WTC11 (cell line): ENCODE data around the gene HRC. TPM values are rescaled to one million over a fixed set of nuclear protein-coding genes. Genes with fewer than 3 reads are reported as not detected.

ENCODE experiments used
- ATAC-seq: fragments of 200-7000 bp; cut with Tn5 transposase; 2 replicates; pipeline ENCODE4 v1.10.0; 2021; ENCODE audit warnings: mild to moderate bottlenecking, moderate library complexity
- CTCF ChIA-PET: fragments of 300-600 bp; sonication (Branson Sonifier 250); formaldehyde crosslinking; loops from one replicate; lab custom pipeline; 2021; ENCODE audit warnings: antibody characterized with exemption; lab: Charles Lee
- POLR2A ChIA-PET: fragments of 350-600 bp; sonication (Branson Sonifier 250); formaldehyde crosslinking; loops from one replicate; lab custom pipeline; 2021; ENCODE audit warnings: antibody characterized with exemption; lab: Charles Lee
- DNase-seq: peaks from one replicate; pipeline ENCODE4 v3.0.0; 2021; ENCODE audit warnings: low spot score
- H3K27ac Mint-ChIP-seq: 2 replicates; pipeline ENCODE4 v1.8.0; 2021; ENCODE audit warnings: mixed read lengths
- H3K27me3 Mint-ChIP-seq: 2 replicates; pipeline ENCODE4 v1.8.0; 2021; ENCODE audit warnings: low read depth, mild to moderate bottlenecking, moderate library complexity, mixed read lengths
- H3K36me3 Mint-ChIP-seq: 2 replicates; pipeline ENCODE4 v1.8.0; 2021; ENCODE audit warnings: mixed read lengths
- H3K4me1 Mint-ChIP-seq: 2 replicates; pipeline ENCODE4 v1.8.0; 2022; ENCODE audit warnings: mixed read lengths
- H3K4me3 Mint-ChIP-seq: 2 replicates; pipeline ENCODE4 v1.8.0; 2021; ENCODE audit warnings: mild to moderate bottlenecking, moderate library complexity, mixed read lengths
- H3K9me3 Mint-ChIP-seq: 2 replicates; pipeline ENCODE4 v1.8.0; 2021; ENCODE audit warnings: mixed read lengths
- AR ChIP-seq: fragments of 250-450 bp; sonication (Bioruptor Pico); IDR thresholded peaks from 2 replicates; pipeline ENCODE4 v1.9.0; 2021; ENCODE audit warnings: mild to moderate bottlenecking
- ATF3 ChIP-seq: sonication (generic); formaldehyde crosslinking; conservative IDR thresholded peaks from 2 replicates; pipeline ENCODE4 v1.8.1; 2022; ENCODE audit warnings: mild to moderate bottlenecking, missing genetic modification reagents
- CBFB ChIP-seq: sonication (generic); formaldehyde crosslinking; IDR thresholded peaks from 2 replicates; pipeline ENCODE4 v1.8.1; 2022; ENCODE audit warnings: mild to moderate bottlenecking, low read depth, missing genetic modification reagents
- CREB1 ChIP-seq: sonication (generic); formaldehyde crosslinking; IDR thresholded peaks from 2 replicates; pipeline ENCODE4 v1.8.0; 2023; ENCODE audit warnings: mild to moderate bottlenecking, missing genetic modification reagents
- ELF4 ChIP-seq: sonication (generic); formaldehyde crosslinking; IDR thresholded peaks from 2 replicates; pipeline ENCODE4 v1.8.1; 2022; ENCODE audit warnings: low read depth, mild to moderate bottlenecking, moderate library complexity, missing genetic modification reagents
- MLX ChIP-seq: sonication (generic); formaldehyde crosslinking; IDR thresholded peaks from 2 replicates; pipeline ENCODE4 v1.8.1; 2023; ENCODE audit warnings: mild to moderate bottlenecking, missing genetic modification reagents, moderate library complexity
- MXD4 ChIP-seq: fragments of 250-450 bp; sonication (Bioruptor Pico); IDR thresholded peaks from 2 replicates; pipeline ENCODE4 v1.8.0; 2021; ENCODE audit warnings: mild to moderate bottlenecking, moderate library complexity, borderline replicate concordance
- NFATC4 ChIP-seq: fragments of 250-450 bp; sonication (Bioruptor Pico); IDR thresholded peaks from 2 replicates; pipeline ENCODE4 v1.9.0; 2021; ENCODE audit warnings: mild to moderate bottlenecking
- PRDM15 ChIP-seq: sonication (generic); formaldehyde crosslinking; IDR thresholded peaks from 2 replicates; pipeline ENCODE4 v1.8.0; 2022; ENCODE audit warnings: missing genetic modification reagents
- RELA ChIP-seq: sonication (generic); formaldehyde crosslinking; IDR thresholded peaks from 2 replicates; pipeline ENCODE4 v1.8.1; 2022; ENCODE audit warnings: missing genetic modification reagents, mild to moderate bottlenecking, borderline replicate concordance
- SMAD4 ChIP-seq: sonication (generic); formaldehyde crosslinking; IDR thresholded peaks from 2 replicates; pipeline ENCODE4 v1.8.0; 2022; ENCODE audit warnings: mild to moderate bottlenecking, missing genetic modification reagents
- TCF7 ChIP-seq: sonication (generic); formaldehyde crosslinking; IDR thresholded peaks from 2 replicates; pipeline ENCODE4 v1.8.0; 2022; ENCODE audit warnings: mild to moderate bottlenecking, low read depth, missing genetic modification reagents, moderate library complexity
- ZMAT4 ChIP-seq: fragments of 250-450 bp; sonication (Bioruptor Pico); IDR thresholded peaks from 2 replicates; pipeline ENCODE4 v1.9.0; 2021; ENCODE audit warnings: mild to moderate bottlenecking
- ZNF138 ChIP-seq: sonication (generic); formaldehyde crosslinking; conservative IDR thresholded peaks from 2 replicates; pipeline ENCODE4 v1.8.1; 2022; ENCODE audit warnings: mild to moderate bottlenecking, moderate library complexity, missing genetic modification reagents
- ZNF532 ChIP-seq: fragments of 250-450 bp; sonication (Bioruptor Pico); IDR thresholded peaks from 2 replicates; pipeline ENCODE4 v1.9.0; 2021; ENCODE audit warnings: mild to moderate bottlenecking, borderline replicate concordance
- total RNA-seq: library from RNA; stranded (reverse); gene quantifications from 3 replicates; pipeline ENCODE4 v1.2.3, GENCODE V29; 2021

The HRC gene
- total RNA-seq, 1 experiment from 2014 or later, result 1.9 TPM

GRCh38 chr19:49113762-49114629, 41.2 kb downstream of the HRC start, which contains the start of gene LIN7B (continued):
- TF ChIP-seq MXD4 (CRISPR knock-in tag), result no peak
- no peak for TF ChIP-seq NFATC4
- TF ChIP-seq CREB1 (CRISPR knock-in tag), result no peak
- TF ChIP-seq AR (CRISPR knock-in tag), result no peak
- no peak for TF ChIP-seq ZNF532 (CRISPR knock-in tag)
- TF ChIP-seq RELA (CRISPR knock-in tag), result no peak
- no peak for TF ChIP-seq ATF3 (CRISPR knock-in tag)
- no peak for TF ChIP-seq SMAD4
- no peak for TF ChIP-seq ZMAT4 (CRISPR knock-in tag)
- no peak for TF ChIP-seq TCF7 (CRISPR knock-in tag)
- no peak for TF ChIP-seq CBFB
- no peak for TF ChIP-seq ELF4 (CRISPR knock-in tag)
- no peak for TF ChIP-seq MLX
- no peak for TF ChIP-seq ZNF138 (CRISPR knock-in tag)

- no peak for DNase-seq
- Mint-ChIP-seq H3K4me3 (no peak overlapping the region), H3K36me3 (peaks cover 25% of the 10 kb centered on the region)
- TF ChIP-seq CREB1 (CRISPR knock-in tag) (no peak), PRDM15 (CRISPR knock-in tag) (no peak)
- TF ChIP-seq, all 79 proteins: peak for 0
- ATAC-seq, result no peak
- H3K9me3 Mint-ChIP-seq, result no peaks in the 10 kb centered on the region
- no peak overlapping the region for H3K27ac Mint-ChIP-seq
- ChIA-PET POLR2A (no interaction called here), CTCF (interaction anchor here (0.6 to 4.9 kb wide), 6 partner anchors 14 to 154 kb away, joined by 3 to 24 read pairs (median 4); no protein-coding TSS in a partner anchor)
- H3K4me1 Mint-ChIP-seq, result peaks cover 22% of the 10 kb centered on the region
- H3K27me3 Mint-ChIP-seq, result peaks cover 18% of the 10 kb centered on the region
Observed at GRCh38 chr19:49111218-49111998, 43.8 kb downstream of the HRC start.
